ENCODE measurements around the gene SKIDA1.

SKIDA1 gene

DNA sequence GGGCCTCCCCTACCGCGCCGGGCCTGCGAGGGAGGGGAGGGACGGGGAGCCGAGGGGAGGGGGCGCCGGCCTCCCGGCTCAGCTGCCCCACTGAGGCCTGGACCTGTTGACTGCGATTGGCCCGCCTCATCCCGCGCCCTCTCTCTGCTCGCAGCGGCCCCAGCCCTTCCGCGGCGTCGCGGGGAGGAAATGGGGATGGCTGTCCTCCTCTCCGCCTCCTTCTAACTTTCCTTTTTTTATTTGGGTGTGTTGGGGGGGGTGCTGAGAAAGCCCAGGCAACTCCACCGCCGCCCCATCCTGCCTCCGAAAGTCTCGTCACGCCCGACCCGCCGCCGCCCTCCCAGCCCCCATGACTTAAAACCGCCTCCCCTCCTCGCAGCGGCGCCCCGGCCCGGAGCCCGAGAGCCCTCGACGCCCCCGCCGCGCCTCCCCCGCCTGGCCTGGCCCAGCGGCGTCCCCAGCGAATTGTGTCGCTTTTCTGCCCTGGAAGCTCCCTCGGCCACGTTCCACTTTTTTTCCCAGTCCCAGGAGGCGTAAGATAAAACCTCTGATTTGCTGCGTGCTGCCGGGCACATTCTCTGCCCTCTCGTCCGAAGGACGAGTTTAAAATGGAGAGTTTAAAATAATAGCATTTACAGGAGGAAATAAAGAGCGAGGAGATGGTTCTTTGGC lies 842 bp upstream of the SKIDA1 start (continued):
- peak; percentile 44; the same call in 1 of the 2 replicates for TF ChIP-seq ZIC2 (tag by site-specific recombination; IDR thresholded peaks at IDR 0.05)
- TF ChIP-seq, protein P1, sequence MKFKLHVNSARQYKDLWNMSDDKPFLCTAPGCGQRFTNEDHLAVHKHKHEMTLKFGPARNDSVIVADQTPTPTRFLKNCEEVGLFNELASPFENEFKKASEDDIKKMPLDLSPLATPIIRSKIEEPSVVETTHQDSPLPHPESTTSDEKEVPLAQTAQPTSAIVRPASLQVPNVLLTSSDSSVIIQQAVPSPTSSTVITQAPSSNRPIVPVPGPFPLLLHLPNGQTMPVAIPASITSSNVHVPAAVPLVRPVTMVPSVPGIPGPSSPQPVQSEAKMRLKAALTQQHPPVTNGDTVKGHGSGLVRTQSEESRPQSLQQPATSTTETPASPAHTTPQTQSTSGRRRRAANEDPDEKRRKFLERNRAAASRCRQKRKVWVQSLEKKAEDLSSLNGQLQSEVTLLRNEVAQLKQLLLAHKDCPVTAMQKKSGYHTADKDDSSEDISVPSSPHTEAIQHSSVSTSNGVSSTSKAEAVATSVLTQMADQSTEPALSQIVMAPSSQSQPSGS (tag by site-specific recombination; IDR thresholded peaks at IDR 0.05; ENCODE audit: low read depth): no peak
- no peak for TF ChIP-seq ZNF302 (tag by site-specific recombination; IDR thresholded peaks at IDR 0.05; ENCODE audit: low read depth)
- TF ChIP-seq, protein P2, sequence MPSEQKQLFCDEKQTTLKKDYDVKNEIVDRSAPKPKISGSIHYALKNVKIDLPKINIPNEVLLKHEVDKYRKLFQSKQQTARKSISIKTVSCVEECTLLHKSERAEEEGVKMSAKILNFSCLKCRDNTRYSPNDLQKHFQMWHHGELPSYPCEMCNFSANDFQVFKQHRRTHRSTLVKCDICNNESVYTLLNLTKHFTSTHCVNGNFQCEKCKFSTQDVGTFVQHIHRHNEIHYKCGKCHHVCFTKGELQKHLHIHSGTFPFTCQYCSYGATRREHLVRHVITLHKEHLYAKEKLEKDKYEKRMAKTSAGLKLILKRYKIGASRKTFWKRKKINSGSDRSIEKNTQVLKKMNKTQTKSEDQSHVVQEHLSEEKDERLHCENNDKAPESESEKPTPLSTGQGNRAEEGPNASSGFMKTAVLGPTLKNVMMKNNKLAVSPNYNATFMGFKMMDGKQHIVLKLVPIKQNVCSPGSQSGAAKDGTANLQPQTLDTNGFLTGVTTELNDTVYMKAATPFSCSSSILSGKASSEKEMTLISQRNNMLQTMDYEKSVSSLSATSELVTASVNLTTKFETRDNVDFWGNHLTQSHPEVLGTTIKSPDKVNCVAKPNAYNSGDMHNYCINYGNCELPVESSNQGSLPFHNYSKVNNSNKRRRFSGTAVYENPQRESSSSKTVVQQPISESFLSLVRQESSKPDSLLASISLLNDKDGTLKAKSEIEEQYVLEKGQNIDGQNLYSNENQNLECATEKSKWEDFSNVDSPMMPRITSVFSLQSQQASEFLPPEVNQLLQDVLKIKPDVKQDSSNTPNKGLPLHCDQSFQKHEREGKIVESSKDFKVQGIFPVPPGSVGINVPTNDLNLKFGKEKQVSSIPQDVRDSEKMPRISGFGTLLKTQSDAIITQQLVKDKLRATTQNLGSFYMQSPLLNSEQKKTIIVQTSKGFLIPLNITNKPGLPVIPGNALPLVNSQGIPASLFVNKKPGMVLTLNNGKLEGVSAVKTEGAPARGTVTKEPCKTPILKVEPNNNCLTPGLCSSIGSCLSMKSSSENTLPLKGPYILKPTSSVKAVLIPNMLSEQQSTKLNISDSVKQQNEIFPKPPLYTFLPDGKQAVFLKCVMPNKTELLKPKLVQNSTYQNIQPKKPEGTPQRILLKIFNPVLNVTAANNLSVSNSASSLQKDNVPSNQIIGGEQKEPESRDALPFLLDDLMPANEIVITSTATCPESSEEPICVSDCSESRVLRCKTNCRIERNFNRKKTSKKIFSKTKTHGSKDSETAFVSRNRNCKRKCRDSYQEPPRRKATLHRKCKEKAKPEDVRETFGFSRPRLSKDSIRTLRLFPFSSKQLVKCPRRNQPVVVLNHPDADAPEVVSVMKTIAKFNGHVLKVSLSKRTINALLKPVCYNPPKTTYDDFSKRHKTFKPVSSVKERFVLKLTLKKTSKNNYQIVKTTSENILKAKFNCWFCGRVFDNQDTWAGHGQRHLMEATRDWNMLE (tag by site-specific recombination; conservative IDR thresholded peaks at IDR 0.05; ENCODE audit: low read depth): no peak
- TF ChIP-seq ZNF248 (tag by site-specific recombination; IDR thresholded peaks at IDR 0.05): no peak
- TF ChIP-seq ZNF529 (tag by site-specific recombination; IDR thresholded peaks at IDR 0.05; ENCODE audit: insufficient replicate concordance): no peak
- TF ChIP-seq SCRT2 (tag by site-specific recombination; IDR thresholded peaks at IDR 0.05): peak; percentile 96
- TF ChIP-seq ZBTB48 (tag by site-specific recombination; IDR thresholded peaks at IDR 0.05): no peak
- TF ChIP-seq, protein P3, sequence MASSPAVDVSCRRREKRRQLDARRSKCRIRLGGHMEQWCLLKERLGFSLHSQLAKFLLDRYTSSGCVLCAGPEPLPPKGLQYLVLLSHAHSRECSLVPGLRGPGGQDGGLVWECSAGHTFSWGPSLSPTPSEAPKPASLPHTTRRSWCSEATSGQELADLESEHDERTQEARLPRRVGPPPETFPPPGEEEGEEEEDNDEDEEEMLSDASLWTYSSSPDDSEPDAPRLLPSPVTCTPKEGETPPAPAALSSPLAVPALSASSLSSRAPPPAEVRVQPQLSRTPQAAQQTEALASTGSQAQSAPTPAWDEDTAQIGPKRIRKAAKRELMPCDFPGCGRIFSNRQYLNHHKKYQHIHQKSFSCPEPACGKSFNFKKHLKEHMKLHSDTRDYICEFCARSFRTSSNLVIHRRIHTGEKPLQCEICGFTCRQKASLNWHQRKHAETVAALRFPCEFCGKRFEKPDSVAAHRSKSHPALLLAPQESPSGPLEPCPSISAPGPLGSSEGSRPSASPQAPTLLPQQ (tag by site-specific recombination; IDR thresholded peaks at IDR 0.05): peak; percentile 33; the same call in 1 of the 2 replicates
- TF ChIP-seq ZBTB1 (tag by site-specific recombination; IDR thresholded peaks at IDR 0.05): 0 out of 2 replicates have a peak, but pooled peaks have one; percentile 11
- TF ChIP-seq KLF10 (tag by site-specific recombination; IDR thresholded peaks at IDR 0.05): peak; percentile 30
- TF ChIP-seq, protein P4, sequence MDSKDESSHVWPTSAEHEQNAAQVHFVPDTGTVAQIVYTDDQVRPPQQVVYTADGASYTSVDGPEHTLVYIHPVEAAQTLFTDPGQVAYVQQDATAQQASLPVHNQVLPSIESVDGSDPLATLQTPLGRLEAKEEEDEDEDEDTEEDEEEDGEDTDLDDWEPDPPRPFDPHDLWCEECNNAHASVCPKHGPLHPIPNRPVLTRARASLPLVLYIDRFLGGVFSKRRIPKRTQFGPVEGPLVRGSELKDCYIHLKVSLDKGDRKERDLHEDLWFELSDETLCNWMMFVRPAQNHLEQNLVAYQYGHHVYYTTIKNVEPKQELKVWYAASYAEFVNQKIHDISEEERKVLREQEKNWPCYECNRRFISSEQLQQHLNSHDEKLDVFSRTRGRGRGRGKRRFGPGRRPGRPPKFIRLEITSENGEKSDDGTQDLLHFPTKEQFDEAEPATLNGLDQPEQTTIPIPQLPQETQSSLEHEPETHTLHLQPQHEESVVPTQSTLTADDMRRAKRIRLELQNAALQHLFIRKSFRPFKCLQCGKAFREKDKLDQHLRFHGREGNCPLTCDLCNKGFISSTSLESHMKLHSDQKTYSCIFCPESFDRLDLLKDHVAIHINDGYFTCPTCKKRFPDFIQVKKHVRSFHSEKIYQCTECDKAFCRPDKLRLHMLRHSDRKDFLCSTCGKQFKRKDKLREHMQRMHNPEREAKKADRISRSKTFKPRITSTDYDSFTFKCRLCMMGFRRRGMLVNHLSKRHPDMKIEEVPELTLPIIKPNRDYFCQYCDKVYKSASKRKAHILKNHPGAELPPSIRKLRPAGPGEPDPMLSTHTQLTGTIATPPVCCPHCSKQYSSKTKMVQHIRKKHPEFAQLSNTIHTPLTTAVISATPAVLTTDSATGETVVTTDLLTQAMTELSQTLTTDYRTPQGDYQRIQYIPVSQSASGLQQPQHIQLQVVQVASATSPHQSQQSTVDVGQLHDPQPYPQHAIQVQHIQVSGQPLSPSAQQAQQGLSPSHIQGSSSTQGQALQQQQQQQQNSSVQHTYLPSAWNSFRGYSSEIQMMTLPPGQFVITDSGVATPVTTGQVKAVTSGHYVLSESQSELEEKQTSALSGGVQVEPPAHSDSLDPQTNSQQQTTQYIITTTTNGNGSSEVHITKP (tag by site-specific recombination; IDR thresholded peaks at IDR 0.05): peak; percentile 64
- TF ChIP-seq ZNF501 (tag by site-specific recombination; IDR thresholded peaks at IDR 0.05): peak; percentile 5; the same call in 1 of the 2 replicates
- TF ChIP-seq ZNF792 (tag by site-specific recombination; IDR thresholded peaks at IDR 0.05): peak; percentile 58; the same call in 1 of the 2 replicates
- no peak for TF ChIP-seq ZNF19 (tag by site-specific recombination; IDR thresholded peaks at IDR 0.05; ENCODE audit: low read depth)
- TF ChIP-seq PRDM1 (tag by site-specific recombination; IDR thresholded peaks at IDR 0.05): peak; percentile 8; the same call in 1 of the 2 replicates
- TF ChIP-seq, protein P5, sequence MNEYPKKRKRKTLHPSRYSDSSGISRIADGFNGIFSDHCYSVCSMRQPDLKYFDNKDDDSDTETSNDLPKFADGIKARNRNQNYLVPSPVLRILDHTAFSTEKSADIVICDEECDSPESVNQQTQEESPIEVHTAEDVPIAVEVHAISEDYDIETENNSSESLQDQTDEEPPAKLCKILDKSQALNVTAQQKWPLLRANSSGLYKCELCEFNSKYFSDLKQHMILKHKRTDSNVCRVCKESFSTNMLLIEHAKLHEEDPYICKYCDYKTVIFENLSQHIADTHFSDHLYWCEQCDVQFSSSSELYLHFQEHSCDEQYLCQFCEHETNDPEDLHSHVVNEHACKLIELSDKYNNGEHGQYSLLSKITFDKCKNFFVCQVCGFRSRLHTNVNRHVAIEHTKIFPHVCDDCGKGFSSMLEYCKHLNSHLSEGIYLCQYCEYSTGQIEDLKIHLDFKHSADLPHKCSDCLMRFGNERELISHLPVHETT (tag by site-specific recombination; IDR thresholded peaks at IDR 0.05): no peak
- 0 out of 2 replicates have a peak, but pooled peaks have one; percentile 10 for TF ChIP-seq ZNF423 (tag by site-specific recombination; IDR thresholded peaks at IDR 0.05)
- TF ChIP-seq ZNF707 (tag by site-specific recombination; IDR thresholded peaks at IDR 0.05): no peak
- no peak for TF ChIP-seq ZNF626 (tag by site-specific recombination; IDR thresholded peaks at IDR 0.05)
- TF ChIP-seq ZNF48 (tag by site-specific recombination; IDR thresholded peaks at IDR 0.05): no peak
- TF ChIP-seq REPIN1 (tag by site-specific recombination; IDR thresholded peaks at IDR 0.05; ENCODE audit: low read depth): no peak
- peak; percentile 83 for TF ChIP-seq ZNF398 (tag by site-specific recombination; IDR thresholded peaks at IDR 0.05)
- TF ChIP-seq ZBTB7A (tag by site-specific recombination; IDR thresholded peaks at IDR 0.05; ENCODE audit: low read depth): peak; percentile 38; the same call in 1 of the 2 replicates
- TF ChIP-seq EGR2 (tag by site-specific recombination; IDR thresholded peaks at IDR 0.05; ENCODE audit: low read depth): peak; percentile 72
